Kasumi-1 (cell line): ENCODE data around the gene APOE.
A peak's percentile ranks its signal among the peaks of the same experiment; 100 is the strongest.
"Not testable (repeated sequence)": the region's sequence is repeated elsewhere in the genome, so short reads cannot be mapped to it uniquely, and the experiment has no call there.

Experiments used
- DNase-seq, 2 experiments: peaks; one replicate each; lab custom pipeline; 2025; lab: John Stamatoyannopoulos, UW

APOE gene

DNA sequence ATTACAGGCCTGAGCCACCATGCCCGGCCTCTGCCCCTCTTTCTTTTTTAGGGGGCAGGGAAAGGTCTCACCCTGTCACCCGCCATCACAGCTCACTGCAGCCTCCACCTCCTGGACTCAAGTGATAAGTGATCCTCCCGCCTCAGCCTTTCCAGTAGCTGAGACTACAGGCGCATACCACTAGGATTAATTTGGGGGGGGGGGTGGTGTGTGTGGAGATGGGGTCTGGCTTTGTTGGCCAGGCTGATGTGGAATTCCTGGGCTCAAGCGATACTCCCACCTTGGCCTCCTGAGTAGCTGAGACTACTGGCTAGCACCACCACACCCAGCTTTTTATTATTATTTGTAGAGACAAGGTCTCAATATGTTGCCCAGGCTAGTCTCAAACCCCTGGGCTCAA, 4.2 kb downstream of the APOE start:
- DNase-seq, result no peak

DNA sequence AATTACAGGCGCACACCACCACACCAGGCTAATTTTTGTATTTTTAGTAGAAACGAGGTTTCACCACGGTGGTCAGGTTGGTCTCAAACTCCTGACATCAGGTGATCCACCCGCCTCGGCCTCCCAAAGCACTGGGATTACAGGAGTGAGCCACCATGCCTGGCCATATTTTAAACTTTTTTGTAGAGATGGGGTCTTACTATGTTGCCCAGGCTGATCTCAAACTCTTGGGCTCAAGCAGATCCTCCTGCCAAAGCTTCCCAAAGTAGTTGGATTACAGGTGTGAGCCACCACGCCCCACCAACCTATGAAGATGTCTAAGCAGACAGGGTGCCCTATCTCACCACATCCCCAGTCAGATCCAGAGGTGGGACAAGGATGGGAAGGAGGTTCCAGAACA, 6.3 kb downstream of the APOE start:
- DNase-seq, result not testable (repeated sequence)

DNA sequence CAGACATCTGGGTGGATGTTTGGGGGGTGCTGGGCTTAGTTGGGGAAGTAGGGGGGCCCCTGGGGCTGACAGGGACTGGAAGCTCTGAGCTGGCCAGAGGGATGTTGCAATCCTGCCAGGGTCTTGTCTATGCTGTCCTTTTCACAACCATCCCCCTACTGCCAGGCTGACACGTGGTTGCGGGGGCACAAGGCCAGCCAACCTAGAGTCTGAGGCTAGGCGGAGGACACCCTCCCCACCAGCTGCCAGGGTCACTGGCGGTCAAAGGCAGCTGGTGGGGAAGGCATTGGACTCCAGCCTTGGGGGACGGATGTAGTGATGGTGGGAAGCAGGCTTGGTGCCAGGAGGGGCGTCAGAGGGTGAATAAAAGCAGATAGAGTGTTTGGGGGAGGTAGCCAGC, 7.3 kb downstream of the APOE start:
- no peak for DNase-seq

DNA sequence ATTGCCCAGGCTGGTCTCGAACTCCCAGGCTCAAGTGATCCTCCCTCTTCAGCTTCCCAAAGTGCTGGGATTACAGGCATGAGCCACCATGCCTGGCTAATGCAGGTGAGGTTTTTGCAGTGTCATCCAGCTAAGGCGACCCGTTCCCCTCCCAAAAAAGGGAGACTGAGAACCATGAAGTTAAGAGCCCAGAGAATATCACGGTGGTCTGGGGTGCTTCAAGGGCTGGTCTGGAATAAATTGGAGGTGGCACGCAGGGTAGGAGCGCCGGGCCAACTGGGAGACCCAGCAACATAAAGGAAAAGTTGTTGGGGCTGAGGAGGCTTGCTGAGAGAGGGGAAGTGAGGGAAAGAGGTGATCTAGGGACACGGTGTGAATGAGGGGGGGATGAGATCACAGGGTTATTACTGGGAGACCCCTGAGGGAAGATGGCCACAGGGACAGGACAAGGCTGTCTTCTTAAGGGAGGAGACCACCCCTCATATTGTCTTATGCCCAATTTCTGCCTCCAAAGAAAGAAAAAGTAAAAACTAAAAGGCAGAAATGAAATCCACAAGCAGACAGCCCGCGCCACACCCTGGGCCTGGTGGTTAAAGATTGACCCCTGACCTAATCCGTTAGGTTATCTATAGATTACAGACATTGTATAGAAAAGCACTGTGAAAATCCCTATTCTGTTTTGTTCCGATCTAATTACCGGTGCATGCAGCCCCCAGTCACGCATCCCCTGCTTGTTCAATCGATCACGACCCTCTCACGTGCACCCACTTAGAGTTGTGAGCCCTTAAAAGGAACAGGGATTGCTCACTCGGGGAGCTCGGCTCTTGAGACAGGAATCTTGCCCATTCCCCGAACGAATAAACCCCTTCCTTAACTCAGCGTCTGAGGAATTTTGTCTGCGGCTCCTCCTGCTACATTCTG, 8.2 kb downstream of the APOE start:
- not testable (repeated sequence) for DNase-seq

DNA sequence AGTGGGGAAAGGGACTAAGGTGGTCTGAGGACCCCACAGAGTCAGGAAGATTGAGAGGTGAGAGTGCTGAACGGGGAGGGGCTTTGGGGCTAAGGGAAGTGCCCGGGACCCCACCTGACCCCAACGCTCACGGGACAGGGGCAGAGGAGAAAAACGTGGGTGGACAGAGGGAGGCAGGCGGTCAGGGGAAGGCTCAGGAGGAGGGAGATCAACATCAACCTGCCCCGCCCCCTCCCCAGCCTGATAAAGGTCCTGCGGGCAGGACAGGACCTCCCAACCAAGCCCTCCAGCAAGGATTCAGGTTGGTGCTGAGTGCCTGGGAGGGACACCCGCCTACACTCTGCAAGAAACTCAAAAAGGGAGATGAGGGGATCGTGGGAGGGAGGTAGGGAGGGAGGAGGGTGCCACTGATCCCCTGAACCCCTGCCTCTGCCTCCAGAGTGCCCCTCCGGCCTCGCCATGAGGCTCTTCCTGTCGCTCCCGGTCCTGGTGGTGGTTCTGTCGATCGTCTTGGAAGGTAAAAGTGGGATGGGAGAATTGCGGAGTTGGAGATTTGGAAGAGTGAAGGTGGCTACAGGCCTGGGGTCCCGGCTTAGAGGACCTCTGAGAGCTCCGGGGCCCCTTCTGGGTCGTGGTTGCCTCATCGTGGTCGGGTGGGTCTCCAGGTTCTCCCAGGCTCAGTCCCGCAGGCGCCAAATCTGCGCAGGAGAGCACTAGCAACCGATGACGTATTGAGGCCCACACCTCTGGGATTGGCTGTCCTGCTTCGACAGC, 9.0 kb downstream of the APOE start, which contains the start of gene APOC1:
APOC1 (plus strand) TSS at position 176 of the 774 bp plus-strand sequence; CDS start at position 460, 284 bp downstream.
- peak; percentile 60 to 71 for DNase-seq

DNA sequence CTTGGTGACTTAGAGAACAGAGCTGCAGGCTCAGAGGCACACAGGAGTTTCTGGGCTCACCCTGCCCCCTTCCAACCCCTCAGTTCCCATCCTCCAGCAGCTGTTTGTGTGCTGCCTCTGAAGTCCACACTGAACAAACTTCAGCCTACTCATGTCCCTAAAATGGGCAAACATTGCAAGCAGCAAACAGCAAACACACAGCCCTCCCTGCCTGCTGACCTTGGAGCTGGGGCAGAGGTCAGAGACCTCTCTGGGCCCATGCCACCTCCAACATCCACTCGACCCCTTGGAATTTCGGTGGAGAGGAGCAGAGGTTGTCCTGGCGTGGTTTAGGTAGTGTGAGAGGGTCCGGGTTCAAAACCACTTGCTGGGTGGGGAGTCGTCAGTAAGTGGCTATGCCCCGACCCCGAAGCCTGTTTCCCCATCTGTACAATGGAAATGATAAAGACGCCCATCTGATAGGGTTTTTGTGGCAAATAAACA, 18.7 kb downstream of the APOE start:
- DNase-seq, result no peak

DNA sequence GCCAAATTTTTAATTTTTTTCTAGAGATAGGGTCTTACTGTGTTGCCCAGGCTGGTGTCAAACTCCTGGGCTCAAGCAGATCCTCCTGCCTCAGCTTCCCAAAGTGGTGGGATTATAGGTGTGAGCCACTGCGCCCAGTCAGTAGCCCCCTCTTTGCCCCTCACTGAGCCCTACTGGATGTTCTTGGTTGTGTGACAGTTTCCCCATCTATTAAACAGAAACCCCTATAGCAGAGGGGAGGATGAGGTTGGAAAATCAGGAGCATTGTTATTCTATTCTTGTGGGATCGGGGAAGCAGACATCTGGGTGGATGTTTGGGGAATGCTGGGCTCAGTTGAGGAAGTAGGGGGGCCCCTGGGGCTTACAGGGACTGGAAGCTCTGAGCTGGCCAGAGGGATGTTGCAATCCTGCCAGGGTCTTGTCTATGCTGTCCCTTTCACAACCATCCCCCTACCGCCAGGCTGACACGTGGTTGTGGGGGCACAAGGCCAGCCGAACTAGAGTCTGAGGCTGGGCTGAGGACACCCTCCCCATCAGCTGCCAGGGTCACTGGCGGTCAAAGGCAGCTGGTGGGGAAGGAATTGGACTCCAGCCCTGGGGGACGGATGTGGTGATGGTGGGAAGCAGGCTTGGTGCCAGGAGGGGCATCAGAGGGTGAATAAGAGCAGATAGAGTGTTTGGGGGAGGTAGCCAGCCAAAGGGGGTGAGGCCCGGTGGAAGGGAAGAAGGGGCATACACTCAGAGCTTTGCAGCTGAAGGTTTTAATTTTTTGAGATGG, 19.7 kb downstream of the APOE start:
- DNase-seq, result no peak

DNA sequence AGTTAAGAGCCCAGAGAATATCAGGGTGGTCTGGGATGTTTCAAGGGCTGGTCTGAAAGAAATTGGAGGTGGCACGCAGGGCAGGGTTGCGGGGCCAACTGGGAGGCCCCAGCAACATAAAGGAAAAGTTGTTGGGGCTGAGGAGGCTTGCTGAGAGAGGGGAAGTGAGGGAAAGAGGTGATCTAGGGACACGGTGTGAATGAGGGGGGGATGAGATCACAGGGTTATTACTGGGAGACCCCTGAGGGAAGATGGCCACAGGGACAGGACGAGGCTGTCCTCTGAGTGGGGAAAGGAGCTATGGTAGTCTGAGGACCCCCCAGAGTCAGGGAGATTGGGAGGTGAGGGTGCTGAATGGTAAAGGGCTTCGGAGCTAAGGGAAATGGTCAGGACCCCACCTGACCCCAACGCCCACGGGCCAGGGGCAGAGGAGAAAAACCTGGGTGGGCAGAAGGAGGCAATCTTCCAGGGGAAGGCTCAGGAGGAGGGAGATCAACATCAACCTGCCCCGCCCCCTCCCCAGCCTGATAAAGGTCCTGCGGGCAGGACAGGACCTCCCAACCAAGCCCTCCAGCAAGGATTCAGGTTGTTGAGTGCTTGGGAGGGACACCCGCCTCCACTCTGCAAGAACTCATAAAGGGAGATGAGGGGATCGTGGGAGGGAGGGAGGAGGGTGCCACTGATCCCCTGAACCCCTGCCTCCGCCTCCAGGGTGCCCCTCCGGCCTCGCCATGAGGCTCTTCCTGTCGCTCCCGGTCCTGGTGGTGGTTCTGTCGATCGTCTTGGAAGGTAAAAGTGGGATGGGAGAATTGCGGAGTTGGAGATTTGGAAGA, 20.9 kb downstream of the APOE start:
- not testable (repeated sequence) for DNase-seq

DNA sequence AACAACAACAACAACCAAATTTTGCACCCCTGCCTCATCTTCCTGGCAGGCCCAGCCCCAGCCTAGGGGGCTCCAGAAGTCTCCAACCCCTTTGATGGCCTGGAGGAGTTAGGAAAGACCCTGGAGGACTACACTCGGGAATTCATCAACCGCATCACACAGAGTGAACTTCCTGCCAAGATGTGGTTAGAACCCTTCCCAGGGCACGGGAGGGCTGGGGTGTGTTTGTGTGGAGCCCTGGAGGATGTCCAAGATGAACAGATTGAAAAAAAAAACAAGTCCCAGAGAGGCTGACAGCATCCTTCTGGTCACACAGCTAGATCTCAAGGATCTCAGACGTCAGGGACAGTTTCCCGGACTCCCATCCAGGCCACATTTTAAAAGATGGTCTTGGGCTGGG, 22.1 kb downstream of the APOE start:
- no peak for DNase-seq

DNA sequence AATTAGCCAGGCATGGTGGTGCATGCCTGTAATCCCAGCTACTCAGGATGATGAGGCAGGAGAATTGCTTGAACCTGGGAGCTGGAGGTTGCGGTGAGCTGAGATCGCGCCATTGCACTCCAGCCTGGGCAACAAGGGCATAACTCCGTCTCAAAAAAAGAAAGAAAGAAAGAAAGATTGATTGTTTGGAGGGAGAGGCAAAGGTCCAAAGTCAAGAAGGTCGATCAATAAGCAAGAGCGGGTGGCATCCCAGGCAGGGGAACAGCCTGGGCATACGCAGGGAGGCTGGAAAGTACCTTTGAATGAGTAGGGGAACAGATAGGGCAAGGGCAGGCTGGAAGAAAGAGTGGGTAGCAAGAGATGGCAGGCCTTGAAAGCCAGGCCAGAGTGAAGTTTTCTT, 24.5 kb downstream of the APOE start:
- DNase-seq, result no peak

DNA sequence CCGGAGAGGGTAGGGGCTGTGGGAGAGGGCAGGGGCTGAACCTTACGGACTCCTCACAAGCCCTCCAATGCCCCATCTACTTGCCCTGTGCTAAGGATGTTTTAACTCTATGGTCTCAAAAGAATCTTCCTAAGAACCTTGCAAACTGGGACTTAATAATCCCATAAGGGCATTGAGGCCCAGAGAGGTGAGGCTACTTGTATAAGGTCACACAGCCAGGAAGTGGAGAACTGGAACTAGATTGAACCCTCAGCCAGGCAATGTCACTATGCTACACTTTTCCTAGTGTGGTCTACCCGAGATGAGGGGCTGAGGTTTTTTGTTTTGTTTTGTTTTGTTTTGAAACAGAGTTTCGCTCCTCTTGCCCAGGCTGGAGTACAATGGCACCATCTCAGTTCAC, 25.9 kb downstream of the APOE start:
- no peak for DNase-seq

DNA sequence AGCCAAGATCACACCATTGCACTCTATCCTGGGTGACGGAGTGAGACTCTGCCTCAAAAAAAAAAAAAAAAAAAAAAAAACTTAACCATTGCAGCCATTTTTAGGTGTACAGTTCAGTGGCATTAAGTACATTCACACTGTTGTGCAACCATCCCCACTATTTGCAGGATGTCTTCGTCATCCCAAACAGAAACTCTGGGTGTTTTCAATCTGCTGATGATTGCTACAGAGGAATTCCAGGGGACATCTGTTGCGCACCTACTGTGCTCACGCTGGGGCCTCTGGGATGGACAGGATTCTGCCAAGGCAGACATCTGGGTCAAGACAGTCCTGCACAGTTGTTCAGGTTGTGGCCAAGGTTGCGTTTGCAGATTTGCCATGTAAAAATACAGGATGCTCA, 34.1 kb downstream of the APOE start:
- DNase-seq, result no peak

DNA sequence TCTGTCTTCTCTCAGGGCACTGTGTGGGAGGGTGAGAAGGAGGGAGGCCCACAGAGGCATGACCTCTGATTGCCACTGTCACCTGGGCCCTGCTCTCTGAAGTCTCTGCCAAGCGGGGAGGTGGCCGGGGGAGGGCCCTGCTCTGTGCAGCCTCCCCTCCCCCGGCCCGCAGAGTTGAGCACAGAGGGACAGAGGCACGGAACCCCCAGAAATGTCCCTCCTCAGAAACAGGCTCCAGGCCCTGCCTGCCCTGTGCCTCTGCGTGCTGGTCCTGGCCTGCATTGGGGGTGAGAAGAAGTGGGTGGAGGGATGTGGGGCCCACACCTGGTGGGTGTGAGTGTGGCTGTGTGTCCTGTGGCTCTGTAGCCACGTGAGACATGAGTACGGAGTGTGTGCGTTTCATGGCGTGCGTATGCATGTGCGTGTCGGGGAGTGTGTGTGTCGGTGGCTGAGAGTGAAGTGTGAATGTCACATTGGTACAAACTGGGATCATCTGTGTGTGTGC, 36.5 kb downstream of the APOE start, which contains the start of gene APOC4:
APOC4 (plus strand) TSS at position 171 of the 505 bp plus-strand sequence; CDS start at position 212, 41 bp downstream.
- no peak for DNase-seq

DNA sequence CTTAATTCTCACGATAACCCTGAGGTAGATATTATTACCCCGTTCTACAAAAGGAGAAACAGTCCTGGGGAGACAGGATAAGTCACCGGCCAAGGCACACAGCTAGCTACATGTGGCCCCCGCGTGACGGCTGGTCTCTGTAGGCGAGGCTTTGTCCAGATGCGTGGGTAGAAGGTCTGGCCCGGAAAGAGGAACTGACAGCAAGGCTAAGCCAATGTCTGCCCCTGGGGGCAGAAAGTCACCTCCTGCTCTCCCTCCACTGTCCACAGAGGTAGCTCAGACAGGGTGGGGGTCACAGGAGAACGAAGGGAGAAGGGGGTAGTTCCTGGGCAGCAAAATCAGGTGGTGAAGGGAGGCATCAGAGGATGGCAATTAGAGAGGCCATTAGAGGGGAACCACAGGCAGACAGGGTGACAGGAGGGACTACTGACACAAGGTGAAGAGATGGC, 38.2 kb downstream of the APOE start:
- peak; percentile 58 to 65 for DNase-seq

DNA sequence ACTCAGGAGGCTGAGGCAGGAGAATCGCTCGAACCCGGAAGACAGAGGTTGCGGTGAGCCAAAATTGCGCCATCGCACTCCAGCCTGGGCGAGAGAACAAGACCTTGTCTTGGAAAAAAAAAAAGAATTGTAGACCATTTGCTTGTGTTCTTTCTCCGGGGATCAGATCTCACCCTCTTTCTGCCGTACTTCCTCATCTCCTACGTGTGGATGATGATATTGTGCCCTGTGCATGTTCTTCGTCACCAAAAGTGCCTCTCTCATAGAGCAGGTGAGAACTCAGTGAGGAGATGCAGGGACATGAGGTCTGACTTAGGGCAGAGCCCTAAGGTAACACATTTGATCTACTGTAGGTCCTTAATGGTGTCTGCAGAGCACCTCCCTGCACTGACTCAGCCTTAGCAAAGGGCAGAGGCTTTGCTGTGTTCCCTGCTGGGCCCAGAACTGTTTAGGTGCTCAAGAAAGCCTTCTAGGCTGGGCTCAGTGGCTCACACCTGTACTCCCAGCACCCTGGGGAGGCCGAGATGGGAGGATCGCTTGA, 41.5 kb downstream of the APOE start:
- DNase-seq, result peak; percentile 33 to 45

DNA sequence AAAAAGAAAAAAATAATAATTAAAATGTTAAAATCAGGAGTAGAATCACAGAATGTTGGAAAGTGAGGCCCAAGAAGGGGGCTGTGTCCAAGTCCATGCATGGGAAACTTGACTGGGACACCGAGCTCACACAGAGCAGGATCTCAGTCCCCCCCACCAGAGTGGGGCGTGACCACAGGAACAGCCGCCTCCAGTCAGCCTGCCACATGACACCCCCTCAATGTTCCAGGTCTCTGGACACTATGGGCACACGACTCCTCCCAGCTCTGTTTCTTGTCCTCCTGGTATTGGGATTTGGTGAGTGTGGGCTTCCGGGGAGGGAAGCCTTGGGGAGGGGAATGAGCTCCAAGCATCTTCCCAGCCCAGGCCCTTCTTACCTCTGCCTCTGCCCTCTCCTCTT, 42.6 kb downstream of the APOE start:
- no peak for DNase-seq

DNA sequence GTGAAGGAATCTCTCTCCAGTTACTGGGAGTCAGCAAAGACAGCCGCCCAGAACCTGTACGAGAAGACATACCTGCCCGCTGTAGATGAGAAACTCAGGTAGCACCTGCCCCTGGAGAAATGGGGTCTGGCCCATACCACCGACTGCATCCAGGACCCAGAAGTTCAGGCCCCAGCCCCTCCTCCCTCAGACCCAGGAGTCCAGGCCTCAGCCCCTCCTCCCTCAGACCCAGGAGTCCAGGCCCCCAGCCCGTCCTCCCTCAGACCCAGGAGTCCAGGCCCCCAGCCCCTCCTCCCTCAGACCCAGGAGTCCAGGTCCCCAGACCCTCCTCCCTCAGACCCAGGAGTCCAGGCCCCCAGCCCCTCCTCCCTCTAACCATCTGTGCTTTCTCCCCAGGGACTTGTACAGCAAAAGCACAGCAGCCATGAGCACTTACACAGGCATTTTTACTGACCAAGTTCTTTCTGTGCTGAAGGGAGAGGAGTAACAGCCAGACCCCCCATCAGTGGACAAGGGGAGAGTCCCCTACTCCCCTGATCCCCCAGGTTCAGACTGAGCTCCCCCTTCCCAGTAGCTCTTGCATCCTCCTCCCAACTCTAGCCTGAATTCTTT, 43.3 kb downstream of the APOE start:
- DNase-seq, result no peak

DNA sequence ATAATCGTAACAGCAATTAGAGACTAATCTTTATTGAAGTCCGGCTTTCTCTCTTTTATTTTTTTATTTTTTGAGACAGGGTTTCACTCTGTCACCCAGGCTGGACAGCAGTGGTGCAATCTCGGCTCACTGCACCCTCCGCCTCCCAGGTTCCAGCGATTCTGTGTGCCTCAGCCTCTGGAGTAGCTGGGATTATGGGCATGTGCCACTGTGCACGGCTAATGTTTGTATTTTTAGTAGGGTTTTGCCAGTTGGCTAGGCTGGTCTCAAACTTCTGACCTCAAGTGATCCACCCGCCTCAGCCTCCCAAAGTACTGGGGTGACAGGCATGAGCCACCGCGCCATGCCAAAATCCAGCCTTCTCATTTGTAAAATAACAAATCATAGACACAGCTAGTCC, 44.0 kb downstream of the APOE start:
- no peak for DNase-seq

DNA sequence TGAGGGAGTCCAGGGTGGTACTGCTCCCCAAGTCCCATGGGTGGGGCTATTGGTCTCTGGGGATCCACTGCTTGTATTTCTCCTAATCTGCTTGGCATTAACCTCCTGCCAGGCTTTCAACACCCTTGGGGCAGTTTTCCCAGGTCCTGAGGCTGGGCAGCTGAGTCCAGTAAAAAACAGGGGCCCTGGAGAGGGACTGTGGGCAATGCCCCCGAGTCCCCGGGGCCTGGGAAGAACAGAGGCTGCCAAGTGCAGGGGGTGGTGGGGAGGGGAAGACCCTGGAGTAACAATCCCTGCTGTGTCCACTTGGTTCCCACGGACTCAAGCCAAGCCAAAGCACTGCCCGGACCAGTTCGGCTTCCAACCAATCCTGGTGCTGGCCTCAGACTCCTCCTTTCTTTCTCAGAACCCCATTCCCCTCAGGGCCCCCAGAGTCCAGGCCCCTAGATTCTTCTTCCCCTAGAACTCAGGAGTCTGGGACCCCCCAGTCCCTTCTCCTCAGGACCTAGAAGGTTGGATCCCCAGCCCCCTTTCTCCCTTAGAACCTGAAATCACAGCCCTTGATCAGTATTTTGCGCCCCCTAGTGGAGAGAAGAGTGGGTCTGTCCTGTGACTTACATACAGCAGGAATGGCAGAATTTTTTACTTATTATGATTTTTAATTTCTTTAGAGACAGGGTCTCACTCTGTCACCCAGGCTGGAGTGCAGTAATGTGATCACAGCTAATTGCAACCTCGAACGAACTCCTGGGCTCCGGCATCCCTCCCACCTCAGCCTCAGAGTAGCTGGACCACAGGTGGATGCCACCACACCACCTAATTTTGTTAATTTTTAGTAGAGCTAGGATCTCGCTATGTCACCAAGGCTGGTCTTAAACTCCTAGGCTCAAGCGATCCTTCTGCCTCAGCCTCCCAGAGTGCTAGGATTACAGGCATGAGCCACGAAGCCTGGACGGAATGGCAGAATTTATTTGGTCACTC, 45.9 kb downstream of the APOE start:
- peak; percentile 76 to 79 for DNase-seq
